HCT116 (cell line): Measurements from ENCODE around the gene NEDD4L.

Experiments
- EGR1 ChIP-seq: IDR thresholded peaks from 2 replicates; pipeline ENCODE4 v1.6.1; 2012; ENCODE audit warnings: low read depth
- EZH2 ChIP-seq: fragments of 200-600 bp; sonication (generic); IDR thresholded peaks from 2 replicates; pipeline ENCODE4 v1.6.1; 2017; ENCODE audit warnings: antibody characterized with exemption, mixed run types
- EZH2phosphoT487 ChIP-seq: fragments of 200-600 bp; IDR thresholded peaks from 2 replicates; pipeline ENCODE4 v1.6.1; 2018; ENCODE audit warnings: antibody characterized with exemption, borderline replicate concordance
- JUND ChIP-seq: IDR thresholded peaks from 2 replicates; pipeline ENCODE4 v1.6.1; 2012
- POLR2AphosphoS5 ChIP-seq: IDR thresholded peaks from 2 replicates; pipeline ENCODE4 v1.6.1; 2011; ENCODE audit warnings: mild to moderate bottlenecking, low read depth, low read length, moderate library complexity
- RAD21 ChIP-seq: IDR thresholded peaks from 2 replicates; pipeline ENCODE4 v1.6.1; 2012; ENCODE audit warnings: low read depth, mild to moderate bottlenecking
- SIN3A ChIP-seq: IDR thresholded peaks from 2 replicates; pipeline ENCODE4 v1.6.1; 2012; ENCODE audit warnings: low read depth
- TCF7L2 ChIP-seq: IDR thresholded peaks from 2 replicates; pipeline ENCODE4 v1.7.0; 2011; ENCODE audit warnings: borderline replicate concordance, inconsistent platforms; ENCODE audit not compliant: insufficient read depth, insufficient read length; ENCODE audit errors: extremely low read depth
- YY1 ChIP-seq: IDR thresholded peaks from 2 replicates; pipeline ENCODE4 v1.6.1; 2011; ENCODE audit warnings: low read length, low read depth, moderate library complexity, mild to moderate bottlenecking; ENCODE audit not compliant: insufficient replicate concordance; ENCODE audit errors: extremely low read depth
- ZFX ChIP-seq: fragments of 450-650 bp; IDR thresholded peaks from 2 replicates; pipeline ENCODE4 v1.6.1; 2017
- TF ChIP-seq, protein P1 (sequence below), 3 experiments: fragments of 200-600 bp in 1 of 3; sonication (generic) in 1 of 3; IDR thresholded peaks in 2 of 3; conservative IDR thresholded peaks in 1 of 3; 2 replicates each; pipeline ENCODE4 v1.5.1; 2012 to 2017; ENCODE audit warnings: low read depth in 2 of 3, low read length in 2 of 3, antibody characterized with exemption in 1 of 3, borderline replicate concordance in 1 of 3, control low read depth in 1 of 3, mild to moderate bottlenecking in 1 of 3, mixed read lengths in 1 of 3, mixed run types in 1 of 3, moderate library complexity in 1 of 3; ENCODE audit not compliant: insufficient read depth in 1 of 3
- TF ChIP-seq, protein P2 (sequence below): IDR thresholded peaks from 2 replicates; pipeline ENCODE4 v1.6.1; 2012
- TF ChIP-seq, protein P3 (sequence below): IDR thresholded peaks from 2 replicates; pipeline ENCODE4 v1.6.1; 2012

DNA sequence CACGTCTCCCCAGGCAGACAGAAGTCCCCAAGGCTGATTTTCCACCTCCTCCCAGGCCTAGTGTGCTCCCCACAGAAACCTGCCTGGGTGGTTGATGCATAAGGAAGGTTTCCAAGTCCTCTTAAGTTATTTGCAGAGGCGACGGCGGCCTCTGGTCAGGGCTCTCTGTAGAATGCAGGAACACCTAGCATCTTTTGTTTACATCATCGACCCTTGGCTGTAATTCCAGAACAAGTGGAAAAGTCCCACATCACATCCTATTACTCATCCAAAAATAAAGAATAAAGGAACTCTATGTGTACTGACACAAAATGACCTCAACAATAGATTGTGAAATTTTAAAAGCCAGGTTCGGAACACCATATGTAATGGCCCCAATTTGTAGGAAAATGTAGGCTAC is 373.7 kb downstream of the NEDD4L start:
- TF ChIP-seq, protein P1, sequence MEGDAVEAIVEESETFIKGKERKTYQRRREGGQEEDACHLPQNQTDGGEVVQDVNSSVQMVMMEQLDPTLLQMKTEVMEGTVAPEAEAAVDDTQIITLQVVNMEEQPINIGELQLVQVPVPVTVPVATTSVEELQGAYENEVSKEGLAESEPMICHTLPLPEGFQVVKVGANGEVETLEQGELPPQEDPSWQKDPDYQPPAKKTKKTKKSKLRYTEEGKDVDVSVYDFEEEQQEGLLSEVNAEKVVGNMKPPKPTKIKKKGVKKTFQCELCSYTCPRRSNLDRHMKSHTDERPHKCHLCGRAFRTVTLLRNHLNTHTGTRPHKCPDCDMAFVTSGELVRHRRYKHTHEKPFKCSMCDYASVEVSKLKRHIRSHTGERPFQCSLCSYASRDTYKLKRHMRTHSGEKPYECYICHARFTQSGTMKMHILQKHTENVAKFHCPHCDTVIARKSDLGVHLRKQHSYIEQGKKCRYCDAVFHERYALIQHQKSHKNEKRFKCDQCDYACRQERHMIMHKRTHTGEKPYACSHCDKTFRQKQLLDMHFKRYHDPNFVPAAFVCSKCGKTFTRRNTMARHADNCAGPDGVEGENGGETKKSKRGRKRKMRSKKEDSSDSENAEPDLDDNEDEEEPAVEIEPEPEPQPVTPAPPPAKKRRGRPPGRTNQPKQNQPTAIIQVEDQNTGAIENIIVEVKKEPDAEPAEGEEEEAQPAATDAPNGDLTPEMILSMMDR (IDR thresholded peaks at IDR 0.05 in 2 of 3, conservative IDR thresholded peaks at IDR 0.05 in 1 of 3; ENCODE audit: borderline replicate concordance in 1 of 3, insufficient read depth in 1 of 3, low read depth in 2 of 3, low read length in 2 of 3), result no peak
- TF ChIP-seq RAD21, result no peak
- TF ChIP-seq EZH2phosphoT487, result no peak
- no peak for TF ChIP-seq EZH2
- TF ChIP-seq, protein P2, sequence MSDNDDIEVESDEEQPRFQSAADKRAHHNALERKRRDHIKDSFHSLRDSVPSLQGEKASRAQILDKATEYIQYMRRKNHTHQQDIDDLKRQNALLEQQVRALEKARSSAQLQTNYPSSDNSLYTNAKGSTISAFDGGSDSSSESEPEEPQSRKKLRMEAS, result no peak
- no peak for TF ChIP-seq EGR1
- no peak for TF ChIP-seq POLR2AphosphoS5
- no peak for TF ChIP-seq SIN3A
- no peak for TF ChIP-seq YY1
- no peak for TF ChIP-seq JUND
- no peak for TF ChIP-seq ZFX
- TF ChIP-seq, protein P3, sequence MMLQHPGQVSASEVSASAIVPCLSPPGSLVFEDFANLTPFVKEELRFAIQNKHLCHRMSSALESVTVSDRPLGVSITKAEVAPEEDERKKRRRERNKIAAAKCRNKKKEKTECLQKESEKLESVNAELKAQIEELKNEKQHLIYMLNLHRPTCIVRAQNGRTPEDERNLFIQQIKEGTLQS, result no peak
- no peak for TF ChIP-seq TCF7L2
